HG03045 (cell line): ENCODE measurements around the gene TRPT1.

ENCODE experiments used
- ATAC-seq: cut with Tn5 transposase; IDR thresholded peaks from one replicate; pipeline ENCODE4 v1.9.1; 2021; ENCODE audit warnings: mild to moderate bottlenecking, moderate library complexity; ENCODE audit not compliant: unreplicated experiment

The TRPT1 gene

GRCh38 chr11:64181506-64182411, 44.2 kb downstream of the TRPT1 start:
- no peak for ATAC-seq

- ATAC-seq, result no peak
Measured at GRCh38 chr11:64180891-64181290, 45.1 kb downstream of the TRPT1 start.

- no peak for ATAC-seq
Measured at GRCh38 chr11:64178951-64179639, 46.9 kb downstream of the TRPT1 start.

- ATAC-seq, result no peak
Measured at GRCh38 chr11:64178203-64178602, 47.8 kb downstream of the TRPT1 start.

GRCh38 chr11:64176751-64177150, 49.2 kb downstream of the TRPT1 start:
- ATAC-seq, result no peak
